Mucosa of gallbladder (tissue), 1 donor: ENCODE data around the gene CRLF2. TPM values are rescaled to one million over a fixed set of nuclear protein-coding genes. Genes with fewer than 3 reads are reported as not detected.
"Not testable (repeated sequence)": the region's sequence is repeated elsewhere in the genome, so short reads cannot be mapped to it uniquely, and the experiment has no call there.

Experiments
- DNase-seq: peaks from one replicate; pipeline ENCODE4 v3.0.0-alpha.2; 2020; ENCODE audit warnings: low spot score
- total RNA-seq: library from RNA; stranded (reverse); gene quantifications from one replicate; pipeline ENCODE4 v1.2.1, GENCODE V29; 2021
- donor health status: DM: no; HTN: no; CAD: no.

Gene CRLF2
- total RNA-seq, 1 donor from 2014 or later, result 2.3 TPM

DNA sequence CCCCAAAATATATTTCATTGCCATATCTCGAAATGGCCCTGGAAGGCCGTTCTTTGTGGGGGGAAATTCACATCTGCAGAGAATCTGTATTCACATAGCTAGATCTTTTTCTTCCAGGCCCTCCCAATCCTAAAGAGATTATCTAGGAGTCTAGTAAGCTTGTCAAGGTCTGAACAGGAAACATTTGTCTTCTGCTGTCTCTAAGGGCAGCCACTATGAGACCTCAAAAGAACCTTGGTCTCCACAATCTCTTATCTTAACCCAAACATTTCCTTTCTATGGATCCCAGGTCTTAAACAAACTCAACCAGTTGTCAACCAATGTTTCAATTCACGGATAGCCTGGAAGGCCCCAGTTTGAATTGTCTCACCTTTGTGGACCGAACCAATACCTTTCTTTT, 45.0 kb downstream of the CRLF2 start:
- DNase-seq, result no peak

- DNase-seq, result peak; percentile 10
Observed at GRCh38 chrX:1165535-1166196, 46.8 kb downstream of the CRLF2 start.

GRCh38 chrX:1164322-1165288, 47.8 kb downstream of the CRLF2 start:
- peak; percentile 10 for DNase-seq

DNA sequence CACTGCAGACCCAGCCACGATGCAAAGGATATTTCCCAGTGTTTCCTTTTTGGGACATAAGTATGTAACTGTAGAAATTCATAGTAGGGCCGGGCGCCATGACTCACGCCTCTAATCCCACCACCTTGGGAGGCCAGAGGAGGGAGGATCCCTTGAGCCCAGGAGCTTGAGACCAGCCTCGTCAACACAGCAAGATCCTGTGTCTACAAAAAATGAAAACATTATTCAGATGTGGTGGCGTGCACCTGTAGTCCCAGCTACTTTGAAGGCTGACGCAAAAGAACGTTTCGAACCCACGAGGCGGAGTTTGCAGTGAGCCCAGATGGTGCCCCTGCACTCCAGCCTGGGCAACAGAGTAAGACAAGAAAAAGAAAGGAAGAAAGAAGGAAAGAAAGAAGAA, 49.2 kb downstream of the CRLF2 start:
- DNase-seq, result peak; percentile 1

- no peak for DNase-seq
Observed at GRCh38 chrX:1162119-1162916, 50.1 kb downstream of the CRLF2 start.

GRCh38 chrX:1159548-1159947, 52.9 kb downstream of the CRLF2 start:
- DNase-seq, result no peak

DNA sequence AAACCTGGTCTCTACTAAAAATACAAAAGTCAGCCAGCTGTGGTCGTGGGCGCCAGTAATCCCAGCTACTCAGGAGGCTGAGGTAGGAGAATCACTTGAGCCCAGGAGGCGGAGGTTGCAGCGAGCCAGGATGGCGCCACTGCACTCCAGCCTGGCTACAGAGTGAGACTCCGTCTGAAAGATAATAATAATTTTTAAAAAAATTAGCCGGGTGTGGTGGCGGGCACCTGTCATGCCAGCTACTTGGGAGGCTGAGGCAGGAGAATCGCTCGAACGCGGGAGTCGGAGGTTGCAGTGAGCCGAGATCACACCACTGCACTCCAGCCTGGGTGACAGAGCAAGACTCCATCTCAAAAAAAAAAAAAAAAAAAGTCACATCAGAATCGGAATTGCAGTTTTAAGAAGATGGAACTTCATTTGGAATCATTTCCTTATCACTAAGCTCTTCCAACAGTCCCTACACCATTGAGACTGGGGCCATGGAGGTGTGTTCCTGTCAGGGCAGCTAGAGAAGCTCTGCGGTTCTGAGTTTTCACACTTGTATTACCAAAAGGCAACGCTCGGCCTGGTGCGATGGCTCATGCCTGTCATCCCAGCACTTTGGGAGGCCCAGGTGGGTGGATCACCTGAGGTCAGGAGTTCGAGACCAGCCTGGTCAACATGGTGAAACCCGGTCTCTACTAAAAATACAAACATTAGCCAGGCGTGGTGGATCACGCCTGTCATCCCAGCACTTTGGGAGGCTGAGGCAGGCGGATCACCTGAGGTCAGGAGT, 55.6 kb downstream of the CRLF2 start:
- not testable (repeated sequence) for DNase-seq

DNA sequence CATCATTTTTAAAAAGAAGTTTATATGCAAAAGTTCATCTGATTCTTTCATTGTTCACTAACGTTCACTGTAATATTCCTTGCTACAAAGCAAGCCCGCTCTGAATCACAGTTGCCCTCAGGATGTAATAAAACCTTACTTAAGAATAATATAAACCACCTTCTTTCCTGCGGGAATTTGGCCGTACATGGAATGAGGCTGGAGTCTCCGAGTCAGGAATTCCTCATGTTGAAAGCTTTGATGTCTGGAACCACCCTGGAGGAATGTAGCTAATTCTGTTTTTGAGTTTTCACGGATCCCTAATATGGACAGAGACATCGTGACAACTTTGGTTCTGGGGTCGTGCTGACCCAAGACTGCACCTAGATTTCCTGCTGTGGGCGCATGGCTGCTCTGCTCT, 58.5 kb downstream of the CRLF2 start:
- DNase-seq, result no peak

GRCh38 chrX:1152090-1152489, 60.4 kb downstream of the CRLF2 start:
- DNase-seq, result no peak

DNA sequence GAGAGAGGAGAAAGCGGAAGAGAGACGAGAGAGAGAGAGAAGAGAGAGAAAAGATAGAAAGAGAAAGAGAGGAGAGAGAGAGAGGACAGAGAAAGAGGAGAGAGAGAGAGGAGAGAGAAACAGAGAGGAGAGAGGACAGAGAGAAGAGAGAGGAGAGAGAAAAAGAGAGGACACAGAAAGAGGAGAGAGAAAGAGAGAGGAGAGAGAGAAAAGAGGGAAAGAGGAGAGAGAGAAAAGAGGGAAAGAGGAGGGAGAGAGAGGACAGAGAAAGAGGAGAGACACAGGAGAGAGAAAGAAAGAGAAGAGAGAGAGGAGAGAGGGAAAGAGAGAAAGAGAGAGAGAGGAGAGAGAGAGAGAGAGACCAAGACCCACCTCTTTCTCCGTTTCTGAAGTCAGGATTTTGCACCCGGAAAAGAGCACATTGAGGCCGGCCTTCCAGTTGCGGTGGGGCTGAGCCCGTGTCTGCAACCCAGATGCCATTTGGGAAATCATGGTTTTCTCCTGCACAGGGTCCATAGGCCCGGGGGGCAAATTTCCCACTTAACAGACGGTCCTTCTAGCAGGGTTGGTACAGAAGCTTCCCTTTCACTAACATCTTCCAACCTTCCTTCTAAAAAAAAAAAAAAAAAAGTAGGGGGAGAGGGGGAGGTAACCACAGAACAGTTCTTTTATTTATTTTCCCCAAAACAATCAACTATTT, 60.9 kb downstream of the CRLF2 start:
- no peak for DNase-seq

DNA sequence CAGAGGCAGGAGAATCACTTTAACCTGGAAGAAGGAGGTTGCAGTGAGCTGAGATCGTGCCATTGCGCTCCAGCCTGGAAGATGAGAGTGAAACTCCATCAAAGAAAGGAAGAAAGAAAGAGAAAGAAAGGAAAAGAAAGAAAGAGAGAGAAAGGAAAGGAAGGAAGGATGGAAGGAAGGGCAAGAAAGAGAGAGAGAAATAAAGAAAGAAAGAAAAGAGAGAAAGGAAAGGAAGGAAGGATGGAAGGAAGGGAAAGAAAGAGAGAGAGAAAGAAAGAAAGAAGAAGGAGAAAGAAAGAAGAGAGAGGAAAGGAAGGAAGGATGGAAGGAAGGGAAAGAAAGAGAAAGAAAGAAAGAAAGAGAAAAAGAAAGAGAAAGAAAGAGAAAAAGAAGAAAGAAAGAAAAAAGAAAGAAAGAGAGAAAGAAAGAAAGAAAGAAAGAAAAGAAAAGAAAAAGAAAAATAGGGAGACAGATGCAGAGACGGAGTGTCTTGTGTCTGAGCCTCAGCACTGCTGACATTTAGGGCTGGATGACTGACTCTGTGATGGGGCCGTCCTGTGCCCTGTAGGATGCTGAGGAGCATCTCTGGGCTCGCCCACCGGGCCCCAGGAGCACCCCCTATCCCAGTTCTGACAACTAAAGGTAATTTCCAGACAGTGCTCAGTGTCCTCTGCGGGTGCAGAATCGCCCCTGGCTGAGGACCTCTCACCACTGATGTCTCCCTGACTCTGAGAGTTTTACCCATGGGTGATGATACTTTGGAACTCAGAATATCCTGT, 61.7 kb downstream of the CRLF2 start:
- no peak for DNase-seq

GRCh38 chrX:1147611-1148515, 64.6 kb downstream of the CRLF2 start:
- no peak for DNase-seq

DNA sequence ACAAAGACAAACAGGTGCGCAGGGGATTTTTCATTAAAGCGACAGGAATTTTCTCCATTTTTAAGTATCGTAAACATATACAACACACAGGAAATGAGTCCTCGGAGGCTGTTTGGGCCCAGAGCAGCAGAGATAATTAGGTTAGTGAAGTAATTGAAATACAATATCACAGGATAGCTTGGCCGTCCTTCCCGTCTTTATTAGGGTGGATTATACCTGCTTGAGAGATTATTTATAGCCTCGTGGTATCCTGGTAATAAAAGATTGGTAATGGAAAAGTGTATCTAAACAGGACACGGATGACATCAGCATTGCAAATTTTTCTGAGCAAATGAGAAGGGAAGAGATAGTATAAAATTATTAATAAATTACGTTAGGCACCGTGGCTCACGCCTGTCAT, 68.2 kb downstream of the CRLF2 start:
- DNase-seq, result no peak

Other genes starting within 250 kb of the CRLF2 start
- gene CSF2RA, start 56.2 kb upstream of the CRLF2 start, total RNA-seq, result 14.0 TPM
- 3.8 TPM for gene IL3RA, start 124.1 kb upstream of the CRLF2 start, total RNA-seq
- gene SLC25A6, start 179.5 kb upstream of the CRLF2 start, total RNA-seq, result 329 TPM
- gene ASMTL, start 240.3 kb upstream of the CRLF2 start, total RNA-seq, result 29.7 TPM